Left cardiac atrium (tissue), 4 donors: ENCODE results near the gene SHANK2. TPM values are rescaled to one million over a fixed set of nuclear protein-coding genes. Genes with fewer than 3 reads are reported as not detected.

ENCODE experiments used
- ATAC-seq, 2 donors: fragments of 200-7000 bp; cut with Tn5 transposase; one replicate each; pipeline ENCODE4 v1.9.1; 2020; ENCODE audit warnings: mild to moderate bottlenecking in 2 of 2, moderate library complexity in 2 of 2
- DNase-seq: peaks from one replicate; pipeline ENCODE4 v3.0.0-alpha.2; 2020
- intact Hi-C, 2 donors: fragments of 100-400 bp; cut with DNase I; formaldehyde crosslinking; loops; one replicate each; pipeline versions ENCODE4 v1.14.1 to v1.15.1; 2022 to 2023
- total RNA-seq, 2 donors: library from RNA; stranded (reverse); fragmentation: NEBNext Ultra II Directional; extraction: Animal tissue kit (Norgen Biotek cat#: 25700); gene quantifications; one replicate each; pipeline ENCODE4 v1.2.1, GENCODE V29; 2021
- donor health status: DM: no; HTN: yes; CAD: no.
- donor health status: DM: no; HTN: yes; CAD: no; lungs with severe emphysema.
- donor health status: DM: yes; HTN: yes; CAD: no.
- donor health status: Dilated cardiomyopathy.

Gene SHANK2
- total RNA-seq, 2 donors from 2014 or later, result 0.18 to 0.44 TPM

- intact Hi-C loops, result no loop called here
- ATAC-seq (no peak), DNase-seq (no peak)
Observed at GRCh38 chr11:71208011-71208774, 44.2 kb downstream of the SHANK2 start.

GRCh38 chr11:71207563-71207962 is 44.8 kb downstream of the SHANK2 start:
- intact Hi-C loops, result no loop called here
- DNase-seq (no peak), ATAC-seq (no peak)

- ATAC-seq (no peak), DNase-seq (no peak)
- intact Hi-C loops, result no loop called here
Observed at GRCh38 chr11:71206186-71206585, 46.2 kb downstream of the SHANK2 start.

GRCh38 chr11:71204748-71205664 is 47.4 kb downstream of the SHANK2 start:
- intact Hi-C loops, result no loop called here
- DNase-seq (no peak), ATAC-seq (no peak)

GRCh38 chr11:71204294-71204693 is 48.1 kb downstream of the SHANK2 start:
- no peak for DNase-seq
- intact Hi-C loops, result no loop called here
- no peak for ATAC-seq

GRCh38 chr11:71203681-71204080 is 48.7 kb downstream of the SHANK2 start:
- ATAC-seq, result no peak
- no peak for DNase-seq
- intact Hi-C loops, result no loop called here

GRCh38 chr11:71202966-71203365 is 49.4 kb downstream of the SHANK2 start:
- DNase-seq (no peak), ATAC-seq (no peak)
- intact Hi-C loops, result no loop called here

GRCh38 chr11:71202598-71202944 is 49.8 kb downstream of the SHANK2 start:
- intact Hi-C loops, result no loop called here
- no peak for DNase-seq
- ATAC-seq, result no peak

Other genes starting within 250 kb of the SHANK2 start
- 10 to 100 TPM; 53.8 to 63.3 TPM for gene DHCR7, start 195.8 kb upstream of the SHANK2 start, total RNA-seq
- 10 to 100 TPM; 25.9 to 26.7 TPM for gene NADSYN1, start 200.6 kb upstream of the SHANK2 start, total RNA-seq